HUES48 (cell line): ENCODE data around the gene ZDHHC8.

Experiments used
- H3K27ac ChIP-seq: one replicate; pipeline ENCODE4 v1.7.0; 2013; ENCODE audit warnings: low read depth, low read length, inconsistent platforms
- H3K27me3 ChIP-seq: 2 replicates; pipeline ENCODE4 v1.6.1; 2013; ENCODE audit warnings: mild to moderate bottlenecking, low read length; ENCODE audit not compliant: control insufficient read depth, insufficient read depth
- H3K36me3 ChIP-seq: 2 replicates; pipeline ENCODE4 v1.6.1; 2013; ENCODE audit warnings: low read length; ENCODE audit not compliant: control insufficient read depth, insufficient read depth
- H3K4me1 ChIP-seq: 2 replicates; pipeline ENCODE4 v1.6.1; 2013; ENCODE audit warnings: mild to moderate bottlenecking, low read length; ENCODE audit not compliant: control insufficient read depth, insufficient read depth
- H3K4me3 ChIP-seq: 2 replicates; pipeline ENCODE4 v1.5.1; 2013; ENCODE audit warnings: mild to moderate bottlenecking, low read depth, low read length
- H3K9ac ChIP-seq: 2 replicates; pipeline ENCODE4 v1.6.1; 2013; ENCODE audit warnings: mild to moderate bottlenecking, low read depth, low read length, moderate library complexity
- H3K9me3 ChIP-seq: 2 replicates; pipeline ENCODE4 v1.6.1; 2013; ENCODE audit warnings: low read length; ENCODE audit not compliant: control insufficient read depth, insufficient read depth

The ZDHHC8 gene

DNA sequence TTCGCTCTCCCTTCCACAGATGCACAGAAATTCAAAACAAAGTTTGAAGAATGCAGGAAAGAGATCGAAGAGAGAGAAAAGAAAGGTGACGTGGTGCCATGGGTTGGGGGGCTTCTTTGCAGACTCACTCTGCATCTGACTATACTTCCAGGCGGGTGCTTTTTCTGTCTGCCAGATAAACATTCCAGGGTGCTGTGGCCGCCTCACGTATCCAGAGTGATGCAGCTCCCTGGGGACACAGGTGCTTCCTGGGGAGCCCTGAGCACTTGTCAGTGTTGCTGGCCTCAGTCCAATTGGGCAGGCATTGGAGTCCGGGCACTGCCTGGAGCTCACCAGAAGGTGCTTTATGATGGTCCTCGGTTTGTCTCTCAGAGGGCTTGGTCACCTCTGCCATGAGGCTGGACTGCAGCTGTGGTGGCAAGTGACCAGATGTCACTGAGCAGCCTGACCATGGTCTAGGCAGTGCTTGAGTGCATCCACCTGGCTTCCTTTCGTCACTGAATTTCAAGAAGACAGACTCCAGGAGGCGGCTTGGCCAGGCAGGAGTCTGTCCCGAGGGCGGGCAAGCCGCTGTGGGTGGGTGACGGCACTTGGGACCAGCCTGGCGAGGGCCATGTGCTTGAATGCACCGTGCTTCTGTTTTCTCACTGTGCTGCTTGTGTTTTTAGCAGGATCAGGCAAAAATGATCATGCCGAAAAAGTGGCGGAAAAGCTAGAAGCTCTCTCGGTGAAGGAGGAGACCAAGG lies 5.1 kb upstream of the ZDHHC8 start:
- Histone ChIP-seq H3K4me3 (no peak overlapping the region), H3K9ac (no peak overlapping the region), H3K9me3 (no peaks in the 10 kb centered on the region), H3K27ac (no peak overlapping the region), H3K27me3 (no peaks in the 10 kb centered on the region), H3K4me1 (no peaks in the 10 kb centered on the region), H3K36me3 (peaks cover 61% of the 10 kb centered on the region)

DNA sequence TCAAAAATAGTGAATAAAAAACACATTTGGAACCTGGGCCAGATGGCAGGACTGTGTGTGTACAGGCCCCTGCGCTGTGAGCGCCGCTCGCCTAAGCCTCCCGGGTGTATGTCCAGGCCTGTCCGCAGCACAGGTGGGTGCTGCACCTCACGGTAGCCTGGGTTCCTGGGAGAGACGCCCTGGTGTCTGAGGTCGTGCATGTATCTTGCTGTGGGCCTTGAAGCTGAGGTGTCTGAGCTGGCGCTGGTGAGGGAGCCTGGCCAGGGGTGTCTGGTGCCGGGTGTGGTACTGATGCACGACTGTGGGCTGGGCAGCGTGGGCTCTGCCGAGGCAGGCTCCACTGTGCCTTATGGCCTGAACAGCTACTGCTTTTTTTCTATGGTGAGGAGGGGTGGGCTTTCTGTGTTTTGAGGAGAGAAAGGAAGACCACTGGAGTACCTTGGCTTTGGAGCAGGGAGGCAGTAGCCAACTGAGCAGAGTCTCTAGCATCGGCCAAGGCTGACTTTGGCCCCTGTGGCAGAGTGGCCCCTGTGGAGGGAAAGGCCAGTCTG lies 4.2 kb upstream of the ZDHHC8 start:
- H3K36me3 ChIP-seq: peaks cover 52% of the 10 kb centered on the region
- peak overlapping the region; percentile 47 for H3K27ac ChIP-seq
- no peak overlapping the region for H3K4me3 ChIP-seq
- no peaks in the 10 kb centered on the region for H3K9me3 ChIP-seq
- H3K27me3 ChIP-seq: no peaks in the 10 kb centered on the region
- no peaks in the 10 kb centered on the region for H3K4me1 ChIP-seq
- no peak overlapping the region for H3K9ac ChIP-seq

DNA sequence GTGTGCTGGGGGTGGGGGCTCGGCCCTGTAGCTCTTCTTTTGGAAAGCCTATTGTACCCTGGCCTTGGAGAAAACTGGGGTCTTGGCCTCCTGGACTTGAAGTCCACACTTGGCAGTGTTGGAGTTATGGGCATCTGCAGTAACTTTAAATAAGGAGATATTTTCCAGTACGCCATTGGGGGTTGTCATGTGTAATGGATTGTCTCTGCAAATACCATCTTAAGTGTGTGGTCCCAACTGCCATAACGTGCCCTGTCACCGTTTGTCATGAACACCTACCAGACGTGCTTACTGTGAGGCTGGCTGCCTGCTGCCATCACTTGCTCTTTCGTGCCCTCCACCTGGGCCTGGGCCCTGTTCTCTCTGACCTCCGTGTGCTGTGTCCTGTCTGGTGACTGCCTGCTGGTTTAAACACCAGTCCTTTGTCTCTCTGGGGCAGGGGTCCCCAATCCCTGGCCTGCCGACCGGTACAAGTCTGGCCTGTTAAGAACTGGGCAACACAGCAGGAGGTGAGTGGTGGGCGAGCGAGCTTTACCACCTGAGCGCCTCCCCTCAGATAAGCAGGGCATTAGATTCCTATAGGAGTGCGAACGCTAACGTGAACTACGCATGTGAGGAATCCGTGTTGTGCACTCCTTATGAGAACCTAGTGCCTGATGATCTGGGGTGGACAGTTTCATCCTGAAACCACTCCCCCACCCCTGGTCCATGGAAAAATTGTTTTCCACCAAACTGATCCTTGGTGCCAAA lies 3.6 kb upstream of the ZDHHC8 start:
- H3K4me1 ChIP-seq: no peaks in the 10 kb centered on the region
- no peak overlapping the region for H3K4me3 ChIP-seq
- H3K27ac ChIP-seq: peak overlapping the region; percentile 47
- H3K36me3 ChIP-seq: peaks cover 49% of the 10 kb centered on the region
- no peaks in the 10 kb centered on the region for H3K9me3 ChIP-seq
- H3K9ac ChIP-seq: no peak overlapping the region
- no peaks in the 10 kb centered on the region for H3K27me3 ChIP-seq

DNA sequence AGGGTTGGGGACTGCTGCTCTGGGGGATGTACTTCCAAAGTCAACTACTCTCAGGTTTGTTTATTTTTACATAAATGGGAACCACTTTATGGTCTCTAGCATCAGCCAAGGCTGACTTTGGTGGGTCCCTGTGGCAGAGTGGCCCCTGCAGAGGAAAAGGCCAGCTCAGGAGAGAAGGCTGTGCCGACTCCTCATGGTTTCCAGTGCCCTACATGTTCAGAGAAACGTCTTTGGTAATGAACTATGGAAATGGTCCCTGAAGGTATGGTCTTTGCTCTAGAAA lies 3.0 kb upstream of the ZDHHC8 start:
- no peak overlapping the region for H3K9ac ChIP-seq
- no peaks in the 10 kb centered on the region for H3K9me3 ChIP-seq
- H3K4me1 ChIP-seq: no peaks in the 10 kb centered on the region
- H3K4me3 ChIP-seq: no peak overlapping the region
- peaks cover 45% of the 10 kb centered on the region for H3K36me3 ChIP-seq
- H3K27me3 ChIP-seq: no peaks in the 10 kb centered on the region
- peak overlapping the region; percentile 47 for H3K27ac ChIP-seq

DNA sequence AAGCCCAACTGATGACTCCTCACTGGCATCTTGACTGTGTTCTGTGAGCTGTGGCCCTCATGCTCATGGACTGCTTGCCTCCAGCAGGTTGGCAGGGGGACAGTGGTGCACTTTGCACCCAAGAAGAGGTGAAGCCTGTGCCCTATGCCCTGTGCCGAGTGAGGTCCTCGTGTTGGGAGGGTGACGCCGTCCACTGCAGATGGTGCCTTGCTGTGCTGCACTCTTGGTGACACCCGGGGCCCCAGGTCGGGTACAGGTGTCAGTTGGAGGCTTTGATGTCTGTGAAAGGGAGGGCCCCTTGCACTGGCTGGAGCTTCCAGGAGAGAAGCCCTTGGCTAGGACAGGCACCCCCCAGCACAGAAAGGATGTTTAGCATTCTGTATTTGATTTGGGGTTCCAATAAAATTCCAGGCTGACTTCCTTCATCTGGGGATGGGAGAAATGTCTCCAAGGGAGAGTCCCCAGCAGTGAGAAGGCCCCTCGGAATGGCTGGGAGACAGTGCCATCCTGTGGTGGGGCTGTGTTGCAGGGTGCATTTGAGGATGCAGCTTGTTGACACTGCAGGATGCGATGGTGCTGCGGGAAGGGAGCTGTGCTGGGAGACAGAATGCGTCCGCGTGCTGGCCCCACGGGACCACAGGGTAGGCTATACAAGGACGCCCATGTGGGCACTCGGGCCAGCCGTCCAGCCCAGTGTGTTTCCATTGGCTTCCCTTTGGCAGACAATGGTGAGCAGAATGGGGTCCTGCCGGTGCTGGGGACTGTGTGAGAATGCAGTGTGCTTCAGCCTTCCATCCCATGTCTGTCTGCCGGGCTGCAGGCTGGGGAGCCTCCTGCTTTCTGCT lies 2.5 kb upstream of the ZDHHC8 start:
- H3K9me3 ChIP-seq: no peaks in the 10 kb centered on the region
- peak overlapping the region; percentile 9 for H3K27ac ChIP-seq
- no peaks in the 10 kb centered on the region for H3K27me3 ChIP-seq
- H3K4me3 ChIP-seq: no peak overlapping the region
- H3K9ac ChIP-seq: no peak overlapping the region
- H3K36me3 ChIP-seq: peaks cover 40% of the 10 kb centered on the region
- H3K4me1 ChIP-seq: no peaks in the 10 kb centered on the region

DNA sequence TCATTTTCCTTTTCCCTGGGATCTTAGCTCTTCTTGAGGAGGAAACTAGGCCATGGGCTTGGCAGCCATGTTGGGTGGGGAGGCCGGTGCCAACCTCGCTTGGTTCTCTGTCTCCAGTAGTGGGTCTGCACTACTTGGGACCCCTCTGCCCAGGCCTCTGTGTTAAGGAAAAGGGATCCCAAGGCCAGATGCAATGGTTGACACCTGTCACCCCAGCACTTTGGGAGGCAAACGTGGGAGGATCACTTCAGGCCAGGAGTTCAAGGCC lies 1.9 kb upstream of the ZDHHC8 start:
- Histone ChIP-seq H3K36me3 (peaks cover 34% of the 10 kb centered on the region), H3K27me3 (no peaks in the 10 kb centered on the region), H3K4me3 (no peak overlapping the region), H3K9me3 (no peaks in the 10 kb centered on the region), H3K9ac (no peak overlapping the region), H3K27ac (no peak overlapping the region), H3K4me1 (no peaks in the 10 kb centered on the region)

DNA sequence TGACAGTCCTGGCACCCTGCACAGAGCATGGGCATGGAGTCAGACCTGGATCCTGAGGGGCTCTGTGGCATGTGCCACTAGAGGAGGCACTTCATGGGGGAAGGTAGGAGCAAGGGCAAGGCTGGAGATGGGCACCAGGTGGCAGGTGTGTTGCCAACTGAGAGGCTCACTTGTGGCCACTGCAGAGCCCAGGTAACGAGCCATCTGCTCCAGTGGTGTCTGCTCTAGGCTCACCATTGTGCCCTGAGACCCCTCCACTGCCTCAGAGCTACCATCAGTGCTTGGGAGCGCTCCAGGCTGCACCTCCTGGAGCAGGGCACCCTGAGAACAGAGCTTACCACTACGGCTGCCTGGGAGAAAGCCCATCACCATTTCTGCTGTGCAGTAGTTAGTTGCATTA lies 1.3 kb upstream of the ZDHHC8 start:
- Histone ChIP-seq H3K4me1 (no peaks in the 10 kb centered on the region), H3K27me3 (no peaks in the 10 kb centered on the region), H3K36me3 (peaks cover 28% of the 10 kb centered on the region), H3K4me3 (peak overlapping the region; percentile 75; the same call in 1 of the 2 replicates), H3K9ac (no peak overlapping the region), H3K27ac (no peak overlapping the region), H3K9me3 (no peaks in the 10 kb centered on the region)

DNA sequence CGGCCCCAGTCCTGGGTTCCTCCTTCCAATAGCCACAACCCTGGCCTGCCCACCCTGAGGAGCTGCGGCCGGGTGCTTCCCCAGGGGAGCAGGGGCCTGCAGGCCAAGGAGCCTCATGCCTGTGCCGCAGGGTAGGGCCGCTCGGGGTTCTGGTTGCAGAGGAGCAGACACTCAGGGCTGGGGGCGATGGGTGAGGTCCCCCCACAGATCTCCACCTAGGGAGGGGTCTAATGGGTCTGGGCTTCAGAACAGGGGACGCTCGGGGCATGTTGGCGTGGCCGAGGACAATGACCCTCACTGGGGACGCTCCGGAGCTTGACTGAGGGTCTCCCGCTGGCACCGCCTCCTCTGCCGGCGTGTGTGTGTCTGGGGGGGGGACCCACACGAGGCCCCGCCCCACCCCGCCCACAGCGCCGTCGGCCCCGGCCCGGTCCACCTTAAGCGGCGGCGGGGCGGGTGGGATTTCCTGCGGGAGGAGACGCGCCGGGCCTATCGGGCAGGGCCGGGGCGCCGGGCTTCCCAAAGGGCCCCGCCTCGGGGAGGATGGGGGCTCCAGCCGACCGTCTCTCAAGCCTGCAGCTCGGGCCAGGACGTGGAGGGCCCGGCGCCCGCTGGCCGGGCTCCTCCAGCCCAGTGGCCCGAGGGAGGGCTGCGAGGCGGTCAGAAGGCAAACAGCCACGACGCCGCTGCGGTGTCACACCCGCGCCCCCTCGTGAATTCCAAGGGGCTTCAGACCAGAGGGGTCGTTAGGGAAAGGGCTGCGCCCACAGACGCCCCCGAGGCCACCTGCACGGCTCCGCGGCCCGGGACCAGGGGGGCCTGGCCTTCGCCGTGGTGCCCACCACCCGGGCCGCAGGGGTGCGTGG lies 640 bp upstream of the ZDHHC8 start:
- H3K4me3 ChIP-seq: peak overlapping the region; percentile 75
- H3K4me1 ChIP-seq: no peaks in the 10 kb centered on the region
- H3K27ac ChIP-seq: no peak overlapping the region
- no peak overlapping the region for H3K9ac ChIP-seq
- no peaks in the 10 kb centered on the region for H3K27me3 ChIP-seq
- H3K36me3 ChIP-seq: peaks cover 21% of the 10 kb centered on the region
- H3K9me3 ChIP-seq: no peaks in the 10 kb centered on the region

DNA sequence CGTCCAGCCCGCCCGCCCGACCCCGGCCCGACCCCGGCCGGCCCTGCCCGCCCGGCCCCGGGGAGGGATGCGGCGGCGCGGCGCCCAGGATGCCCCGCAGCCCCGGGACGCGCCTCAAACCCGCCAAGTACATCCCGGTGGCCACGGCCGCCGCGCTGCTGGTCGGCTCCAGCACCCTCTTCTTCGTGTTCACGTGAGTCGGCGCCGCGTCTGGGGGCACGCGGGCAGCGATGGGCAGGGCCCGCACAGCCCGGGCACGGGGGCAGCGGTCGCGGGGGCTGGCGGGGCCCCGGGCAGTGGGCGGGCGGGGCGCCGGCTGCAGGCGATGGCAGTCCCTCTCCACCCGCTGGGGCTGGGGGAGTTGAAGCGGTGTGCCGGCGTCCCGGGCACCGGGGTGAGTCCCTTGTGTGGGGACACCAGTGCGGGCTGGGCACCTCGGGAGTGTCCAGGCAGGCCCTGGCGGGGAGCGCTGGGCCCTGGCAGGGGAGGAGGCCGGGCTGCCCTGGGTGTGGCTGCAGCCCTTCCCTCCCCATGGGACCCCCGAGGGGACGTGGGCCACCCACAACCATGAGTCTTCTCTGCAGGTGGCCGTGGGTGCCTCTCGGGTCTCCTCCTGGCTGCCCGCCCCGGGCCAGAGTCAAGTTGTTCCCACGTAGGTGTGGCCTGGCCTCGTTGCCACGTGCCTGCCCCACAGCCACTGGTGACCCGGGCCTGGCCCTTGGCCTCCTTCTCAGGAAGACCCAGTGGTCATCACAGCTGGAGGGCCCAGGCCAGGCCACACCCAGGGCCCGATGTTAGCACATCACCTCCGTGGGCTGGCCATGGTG lies 468 bp downstream of the ZDHHC8 start:
- no peak overlapping the region for H3K27ac ChIP-seq
- peaks cover 10% of the 10 kb centered on the region for H3K36me3 ChIP-seq
- H3K9me3 ChIP-seq: no peaks in the 10 kb centered on the region
- H3K9ac ChIP-seq: peak overlapping the region; percentile 25; the same call in 1 of the 2 replicates
- no peaks in the 10 kb centered on the region for H3K4me1 ChIP-seq
- peak overlapping the region; percentile 69 for H3K4me3 ChIP-seq
- H3K27me3 ChIP-seq: no peaks in the 10 kb centered on the region
